ENCODE measurements around the gene NSF.

GRCh38 chr17:46774108-46774737 lies 183.8 kb downstream of the NSF start:
- TF ChIP-seq CTCF (IDR thresholded peaks at IDR 0.05) = no peak
- TF ChIP-seq POLR2A (IDR thresholded peaks at IDR 0.05) = no peak
